ENCODE measurements around the gene PSMB10. TPM values are rescaled to one million over a fixed set of nuclear protein-coding genes. Genes with fewer than 3 reads are reported as not detected.

The PSMB10 gene
- total and polyA plus RNA-seq, 2 experiments from 2014 or later: 26.7 to 53.2 TPM

GRCh38 chr16:67946966-67947558, 10.4 kb upstream of the PSMB10 start:
- Histone ChIP-seq H3K27me3 (no peaks in the 10 kb centered on the region), H3K4me1 (ENCODE audit: low read depth) (no peaks in the 10 kb centered on the region), H3K9me3 (ENCODE audit: low read depth) (no peaks in the 10 kb centered on the region), H3K27ac (no peak overlapping the region), H3K36me3 (peaks cover 50% of the 10 kb centered on the region), H3K4me3 (no peak overlapping the region)
- DNase-seq (ENCODE audit: low read depth in 1 of 2, low spot score in 1 of 2): no peak
- TF ChIP-seq CTCF (IDR thresholded peaks at IDR 0.05; ENCODE audit: low read depth, low read length): no peak

- no peaks in the 10 kb centered on the region for H3K4me1 ChIP-seq (ENCODE audit: low read depth)
- peaks cover 42% of the 10 kb centered on the region for H3K36me3 ChIP-seq
- no peak for TF ChIP-seq CTCF (IDR thresholded peaks at IDR 0.05; ENCODE audit: low read depth, low read length)
- H3K9me3 ChIP-seq (ENCODE audit: low read depth): no peaks in the 10 kb centered on the region
- H3K27me3 ChIP-seq: no peaks in the 10 kb centered on the region
- H3K4me3 ChIP-seq: no peak overlapping the region
- H3K27ac ChIP-seq: no peak overlapping the region
- DNase-seq (ENCODE audit: low read depth in 1 of 2, low spot score in 1 of 2): no peak
Measured at GRCh38 chr16:67946128-67946569, 9.5 kb upstream of the PSMB10 start.

GRCh38 chr16:67945392-67945933, 8.8 kb upstream of the PSMB10 start:
- TF ChIP-seq CTCF (IDR thresholded peaks at IDR 0.05; ENCODE audit: low read depth, low read length): no peak
- Histone ChIP-seq H3K36me3 (peaks cover 35% of the 10 kb centered on the region), H3K9me3 (ENCODE audit: low read depth) (no peaks in the 10 kb centered on the region), H3K27ac (no peak overlapping the region), H3K27me3 (no peaks in the 10 kb centered on the region), H3K4me1 (ENCODE audit: low read depth) (no peaks in the 10 kb centered on the region), H3K4me3 (no peak overlapping the region)
- DNase-seq (ENCODE audit: low read depth in 1 of 2, low spot score in 1 of 2): no peak

GRCh38 chr16:67944690-67945391, 8.2 kb upstream of the PSMB10 start:
- H3K36me3 ChIP-seq: peaks cover 30% of the 10 kb centered on the region
- TF ChIP-seq CTCF (IDR thresholded peaks at IDR 0.05; ENCODE audit: low read depth, low read length): no peak
- H3K27ac ChIP-seq: no peak overlapping the region
- DNase-seq (ENCODE audit: low read depth in 1 of 2, low spot score in 1 of 2): no peak
- H3K9me3 ChIP-seq (ENCODE audit: low read depth): no peaks in the 10 kb centered on the region
- H3K4me3 ChIP-seq: no peak overlapping the region
- H3K27me3 ChIP-seq: no peaks in the 10 kb centered on the region
- no peaks in the 10 kb centered on the region for H3K4me1 ChIP-seq (ENCODE audit: low read depth)

- peak in 1 of 2 donors; percentile 67 for DNase-seq (ENCODE audit: low read depth in 1 of 2, low spot score in 1 of 2)
- H3K4me1 ChIP-seq (ENCODE audit: low read depth): no peaks in the 10 kb centered on the region
- H3K9me3 ChIP-seq (ENCODE audit: low read depth): no peaks in the 10 kb centered on the region
- H3K36me3 ChIP-seq: peaks cover 30% of the 10 kb centered on the region
- no peak within 1 kb of the TSS for H3K27ac ChIP-seq
- no peaks in the 10 kb centered on the region for H3K27me3 ChIP-seq
- H3K4me3 ChIP-seq: no peak within 1 kb of the TSS
- no peak for TF ChIP-seq CTCF (IDR thresholded peaks at IDR 0.05; ENCODE audit: low read depth, low read length)
Measured at GRCh38 chr16:67943619-67944504, 7.2 kb upstream of the PSMB10 start, which contains the start of gene LCAT. LCAT (minus strand) TSS chr16:67944120; CDS start chr16:67944101, 19 bp downstream.
